Measurements from ENCODE around the gene BCL2L12.

- TF ChIP-seq, protein P1, sequence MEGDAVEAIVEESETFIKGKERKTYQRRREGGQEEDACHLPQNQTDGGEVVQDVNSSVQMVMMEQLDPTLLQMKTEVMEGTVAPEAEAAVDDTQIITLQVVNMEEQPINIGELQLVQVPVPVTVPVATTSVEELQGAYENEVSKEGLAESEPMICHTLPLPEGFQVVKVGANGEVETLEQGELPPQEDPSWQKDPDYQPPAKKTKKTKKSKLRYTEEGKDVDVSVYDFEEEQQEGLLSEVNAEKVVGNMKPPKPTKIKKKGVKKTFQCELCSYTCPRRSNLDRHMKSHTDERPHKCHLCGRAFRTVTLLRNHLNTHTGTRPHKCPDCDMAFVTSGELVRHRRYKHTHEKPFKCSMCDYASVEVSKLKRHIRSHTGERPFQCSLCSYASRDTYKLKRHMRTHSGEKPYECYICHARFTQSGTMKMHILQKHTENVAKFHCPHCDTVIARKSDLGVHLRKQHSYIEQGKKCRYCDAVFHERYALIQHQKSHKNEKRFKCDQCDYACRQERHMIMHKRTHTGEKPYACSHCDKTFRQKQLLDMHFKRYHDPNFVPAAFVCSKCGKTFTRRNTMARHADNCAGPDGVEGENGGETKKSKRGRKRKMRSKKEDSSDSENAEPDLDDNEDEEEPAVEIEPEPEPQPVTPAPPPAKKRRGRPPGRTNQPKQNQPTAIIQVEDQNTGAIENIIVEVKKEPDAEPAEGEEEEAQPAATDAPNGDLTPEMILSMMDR (IDR thresholded peaks at IDR 0.05; ENCODE audit: low read length), result peak; percentile 97
- no peak for TF ChIP-seq EZH2 (optimal IDR thresholded peaks at IDR 0.05; ENCODE audit: low read depth, low read length)
- no peak for TF ChIP-seq EZH2phosphoT487 (IDR thresholded peaks at IDR 0.05; ENCODE audit: low read length)
Measured at GRCh38 chr19:49680421-49681351, 15.0 kb downstream of the BCL2L12 start.

All from MM.1S (cell line).